ENCODE results near the gene PRR11.
"Not testable (repeated sequence)": the region's sequence is repeated elsewhere in the genome, so short reads cannot be mapped to it uniquely, and the experiment has no call there.

PRR11 gene

GRCh38 chr17:59155439-59156177 is at the start of gene PRR11:
TSS of gene PRR11 (plus strand) at chr17:59155746. CDS start at chr17:59169753, 14,007 bp downstream.
- peak; percentile 100 for DNase-seq (ENCODE audit: low spot score)

GRCh38 chr17:59105852-59106462 is 49.6 kb upstream of the PRR11 start:
- DNase-seq (ENCODE audit: low spot score): peak; percentile 67

GRCh38 chr17:59106463-59107305 is 48.9 kb upstream of the PRR11 start, which contains the start of gene TRIM37:
TSS of gene TRIM37 (minus strand) at chr17:59106880. CDS start at chr17:59106461, 419 bp downstream.
- DNase-seq (ENCODE audit: low spot score): peak; percentile 94

DNA sequence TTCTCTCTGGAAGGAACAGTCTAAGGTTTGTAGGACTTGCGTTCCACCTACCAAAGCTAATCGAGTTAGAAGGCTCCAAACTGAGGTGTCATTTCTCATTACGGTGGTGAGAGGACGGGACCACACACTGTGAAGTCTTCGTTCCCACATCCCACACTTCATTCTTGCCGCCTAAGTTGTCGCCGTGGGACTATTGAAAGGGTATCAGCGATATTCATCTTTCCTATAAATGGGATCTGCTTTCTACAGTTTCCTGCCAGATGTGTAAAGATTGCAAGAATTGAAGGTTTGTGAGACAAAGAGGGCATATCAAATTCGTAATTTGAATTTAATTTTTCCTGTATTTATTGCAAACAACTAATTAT is 48.3 kb upstream of the PRR11 start:
- DNase-seq (ENCODE audit: low spot score): no peak

GRCh38 chr17:59108400-59109102 is 47.0 kb upstream of the PRR11 start:
- DNase-seq (ENCODE audit: low spot score): no peak

DNA sequence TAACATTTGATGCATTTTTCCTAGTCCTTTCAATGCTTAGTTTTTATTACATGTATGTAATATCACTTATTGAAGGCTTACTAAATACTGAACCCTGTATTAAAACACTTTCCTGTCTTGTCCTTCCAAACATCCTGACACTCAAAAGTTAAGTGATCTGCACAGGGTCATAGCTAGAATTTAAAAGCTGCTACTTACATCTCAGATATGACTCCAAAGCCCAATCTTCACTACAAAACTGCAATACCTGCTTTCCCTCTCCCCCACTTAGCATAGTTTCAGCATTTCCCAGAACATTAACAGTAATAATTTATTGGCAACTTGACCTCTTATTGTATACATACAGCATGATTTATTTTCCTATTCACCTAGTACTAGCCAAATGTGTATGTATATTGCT is 44.6 kb upstream of the PRR11 start:
- DNase-seq (ENCODE audit: low spot score): no peak

DNA sequence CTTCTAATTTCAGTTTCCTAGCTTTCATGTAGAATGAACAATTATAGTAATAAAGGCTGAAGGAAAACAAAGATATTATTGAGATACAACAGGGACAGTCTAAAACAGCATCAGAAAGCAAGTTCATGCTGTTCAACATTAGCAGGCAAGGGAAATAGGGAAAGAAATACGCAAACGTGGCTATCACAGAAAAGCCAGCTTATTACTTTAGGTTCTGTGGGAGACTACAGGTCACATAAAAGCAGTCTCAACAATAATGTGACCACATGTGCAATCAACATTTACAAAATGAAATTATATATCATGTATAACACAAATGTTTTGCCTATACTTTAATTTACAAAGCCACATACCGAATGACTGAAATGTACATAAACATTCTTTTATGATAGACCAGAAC is 44.0 kb upstream of the PRR11 start:
- DNase-seq (ENCODE audit: low spot score): no peak

- no peak for DNase-seq (ENCODE audit: low spot score)
These were observed 40.1 kb upstream of the PRR11 start for GRCh38 chr17:59115474-59115873.

GRCh38 chr17:59121901-59122480 is 33.6 kb upstream of the PRR11 start:
- no peak for DNase-seq (ENCODE audit: low spot score)

GRCh38 chr17:59124665-59125064 is 30.9 kb upstream of the PRR11 start:
- DNase-seq (ENCODE audit: low spot score): no peak

- DNase-seq (ENCODE audit: low spot score): no peak
These were observed 28.6 kb upstream of the PRR11 start for GRCh38 chr17:59126809-59127417.

DNA sequence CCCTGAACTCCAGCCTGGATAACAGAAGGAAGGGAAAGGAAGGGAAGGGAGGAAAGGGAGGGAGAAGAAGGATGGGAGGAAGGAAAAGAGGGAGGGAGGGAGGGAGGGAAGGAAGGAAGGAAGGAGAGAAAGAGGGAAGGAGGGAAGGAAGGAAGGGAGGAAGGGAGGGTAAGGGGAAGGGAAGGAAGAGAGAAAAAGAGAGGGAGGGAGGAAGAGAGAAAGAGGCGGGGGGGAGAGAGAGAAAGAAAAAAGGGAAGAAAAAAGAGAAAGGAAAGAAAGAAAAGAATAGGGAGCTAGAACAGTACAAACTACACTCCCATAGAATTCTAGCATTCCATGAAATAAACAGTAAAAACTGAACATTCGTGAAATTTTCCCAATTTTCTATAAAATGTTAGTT is 25.7 kb upstream of the PRR11 start:
- DNase-seq (ENCODE audit: low spot score): no peak

GRCh38 chr17:59131131-59131530 is 24.4 kb upstream of the PRR11 start:
- no peak for DNase-seq (ENCODE audit: low spot score)

GRCh38 chr17:59138339-59138738 is 17.2 kb upstream of the PRR11 start:
- DNase-seq (ENCODE audit: low spot score): not testable (repeated sequence)

DNA sequence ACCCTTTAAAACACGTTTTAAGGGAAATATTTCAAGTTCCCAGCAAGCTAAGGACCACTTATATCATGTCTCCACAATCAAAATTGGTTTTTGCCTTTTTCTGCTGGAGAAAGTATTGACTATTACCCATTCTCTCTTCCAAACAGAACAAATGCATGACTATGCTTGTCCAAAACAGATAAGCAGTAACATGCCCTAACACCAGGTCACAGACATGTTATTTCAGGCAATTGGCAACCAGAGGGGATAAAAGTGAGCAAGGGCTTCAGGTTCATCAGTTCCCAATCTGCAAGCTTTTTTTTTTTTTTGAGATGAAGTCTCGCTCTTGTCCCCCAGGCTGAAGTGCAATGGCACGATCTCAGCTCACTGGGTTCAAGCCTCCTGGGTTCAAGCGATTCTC is 15.6 kb upstream of the PRR11 start:
- no peak for DNase-seq (ENCODE audit: low spot score)

DNA sequence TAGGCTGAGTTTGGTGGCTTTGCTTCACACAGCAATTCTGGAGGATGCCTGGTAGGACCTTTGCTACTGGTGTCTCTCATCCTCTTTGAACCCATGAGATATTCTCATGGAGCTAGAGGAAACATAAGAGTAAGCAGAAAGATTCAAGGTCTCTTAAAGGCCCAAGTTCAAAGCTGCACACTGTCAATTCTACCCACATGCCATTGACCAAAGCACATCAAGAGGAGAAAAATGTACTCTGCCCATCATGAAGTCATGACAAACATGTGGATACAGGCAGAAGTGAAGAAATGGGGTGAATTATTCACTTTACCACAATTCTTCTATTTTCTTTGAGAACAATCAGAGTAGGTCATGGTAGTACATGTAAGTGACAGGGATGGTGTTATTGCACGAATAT is 13.7 kb upstream of the PRR11 start:
- no peak for DNase-seq (ENCODE audit: low spot score)

DNA sequence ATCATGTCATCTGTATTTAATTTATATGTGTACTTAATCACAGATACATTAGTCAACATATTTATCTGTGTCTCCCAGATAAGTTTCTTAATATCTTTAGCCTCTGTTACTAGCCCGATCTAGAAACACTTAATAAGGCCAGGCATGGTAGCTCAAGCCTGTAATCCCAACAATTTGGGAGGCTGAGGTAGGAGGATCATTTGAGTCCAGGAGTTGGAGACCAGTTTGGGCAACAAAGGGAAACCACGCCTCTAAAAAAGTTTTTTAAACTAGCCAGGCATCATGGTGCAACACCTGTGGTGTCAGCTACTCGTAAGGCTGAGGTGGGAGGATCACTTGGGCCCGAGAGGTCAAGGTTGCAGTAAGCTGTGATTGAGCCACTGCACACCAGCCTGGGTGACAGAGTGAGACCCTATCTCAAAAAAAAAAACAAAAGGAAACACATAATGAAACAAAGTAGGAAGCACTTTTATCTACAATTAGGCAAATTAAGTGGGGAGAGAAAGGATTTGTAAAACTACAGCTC is 9.9 kb upstream of the PRR11 start:
- DNase-seq (ENCODE audit: low spot score): no peak

DNA sequence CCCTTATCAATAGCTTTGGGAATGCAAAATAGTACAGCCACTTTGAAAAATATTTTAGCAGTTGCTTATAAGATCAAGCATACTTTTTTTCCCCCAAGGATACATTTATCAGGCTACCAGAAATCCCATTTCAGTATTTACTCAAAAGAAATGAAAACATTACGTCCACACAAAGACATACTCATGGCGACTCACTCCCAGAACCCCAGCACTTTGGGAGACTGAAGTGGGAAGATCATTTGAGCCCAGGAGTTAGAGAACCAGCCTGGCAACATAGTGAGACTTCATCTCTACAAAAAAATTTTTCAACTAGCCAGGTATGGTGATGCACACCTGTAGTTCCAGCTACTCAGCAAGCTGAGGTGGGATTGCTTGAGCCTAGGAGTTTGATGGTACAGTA is 6.5 kb upstream of the PRR11 start:
- DNase-seq (ENCODE audit: low spot score): no peak

DNA sequence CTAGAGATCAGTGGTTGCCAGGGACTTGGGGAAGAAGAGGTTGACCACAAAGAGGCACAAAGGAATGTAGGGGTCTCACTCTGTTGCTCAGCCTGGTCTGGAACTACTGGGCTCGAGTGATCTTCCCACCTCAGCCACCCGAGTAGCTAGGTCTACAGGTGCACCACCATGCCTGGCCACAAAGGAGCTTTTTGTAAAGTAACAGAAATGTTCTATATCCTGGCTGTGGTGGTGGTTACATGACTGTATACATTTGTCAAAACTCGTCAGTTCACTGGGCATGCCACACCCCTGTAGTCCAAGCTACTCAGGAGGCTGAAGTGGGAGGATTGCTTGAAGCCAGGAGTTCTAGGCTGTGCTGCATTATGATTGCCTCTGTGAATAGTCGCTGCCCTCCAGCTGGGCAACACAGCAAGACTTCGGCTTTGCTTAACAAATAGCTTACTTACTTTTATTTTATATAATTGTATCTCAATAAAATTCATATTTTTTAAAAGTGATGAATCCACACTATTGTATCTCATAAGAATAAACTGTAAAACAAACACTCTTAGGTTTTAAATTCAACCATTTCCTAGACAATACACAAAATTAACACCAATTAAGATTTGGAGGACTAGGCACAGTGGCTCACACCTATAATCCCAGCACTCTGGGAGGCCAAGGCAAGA is 5.6 kb upstream of the PRR11 start:
- no peak for DNase-seq (ENCODE audit: low spot score)

- no peak for DNase-seq (ENCODE audit: low spot score)
These were observed 4.5 kb upstream of the PRR11 start for GRCh38 chr17:59151006-59151405.

DNA sequence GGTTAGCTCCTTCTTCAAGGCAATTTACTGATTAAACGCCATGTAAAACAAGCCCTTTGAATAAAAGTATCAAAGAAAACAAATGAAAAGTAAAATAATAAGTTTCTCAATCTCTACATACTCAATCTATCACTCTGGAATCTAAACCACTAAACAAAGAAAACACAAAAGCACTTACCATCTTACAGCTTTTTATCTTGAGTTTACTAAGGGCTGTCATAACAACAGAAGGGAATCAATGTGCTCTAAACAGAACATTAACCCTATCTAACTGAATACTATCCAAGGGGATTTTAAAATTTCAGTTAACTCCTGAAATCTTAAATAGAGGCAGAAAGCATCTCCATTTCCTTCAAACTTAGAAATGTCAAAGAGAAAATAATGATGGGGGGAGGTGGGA is 4.0 kb upstream of the PRR11 start:
- DNase-seq (ENCODE audit: low spot score): no peak
